ENCODE measurements around the gene HUS1B. TPM values are rescaled to one million over a fixed set of nuclear protein-coding genes. Genes with fewer than 3 reads are reported as not detected.

The HUS1B gene
- total RNA-seq, 1 experiment from 2014 or later, result 0.79 TPM

DNA sequence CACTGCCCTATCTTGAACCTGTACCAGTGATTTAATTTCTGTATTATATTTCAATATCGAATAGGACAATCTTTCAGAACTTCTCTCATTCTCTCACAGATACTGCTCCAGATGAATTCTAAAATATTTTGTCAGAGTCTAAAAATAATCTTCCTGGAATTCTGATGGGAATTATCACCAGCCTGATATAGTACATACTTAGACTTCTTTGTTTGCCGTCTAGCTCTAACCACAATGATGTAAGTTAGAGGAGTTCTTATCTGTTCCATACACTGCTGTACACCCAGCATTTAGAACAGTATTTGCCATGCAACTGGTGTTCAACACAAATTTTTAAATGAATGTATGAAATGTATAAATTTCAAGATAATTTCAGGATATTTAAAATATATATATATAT is 1.3 kb upstream of the HUS1B start:
- CTCF ChIA-PET, result no interaction called here

GRCh38 chr6:657743-658142 is 843 bp upstream of the HUS1B start:
- DNase-seq, result no peak
- ChIA-PET POLR2A (interaction anchor here (0.6 kb wide), 1 partner anchor 50 kb away, joined by 3 read pairs; no protein-coding TSS in a partner anchor), CTCF (no interaction called here)
- no peak overlapping the region for H3K27ac Mint-ChIP-seq (ENCODE audit: unreplicated experiment)
- no TSS peak for BruUV-seq (replicated peaks)
- no peaks in the 10 kb centered on the region for H3K27me3 Mint-ChIP-seq (ENCODE audit: insufficient read depth, unreplicated experiment)
- H3K9me3 Mint-ChIP-seq (ENCODE audit: unreplicated experiment), result no peaks in the 10 kb centered on the region
- H3K4me3 Mint-ChIP-seq (ENCODE audit: unreplicated experiment), result no peak overlapping the region
- Histone ChIP-seq H3K36me3 (ENCODE audit: control insufficient read depth, insufficient read depth, low read length) (no peaks in the 10 kb centered on the region), H3K27me3 (replicated peaks; ENCODE audit: control insufficient read depth, insufficient read depth, low read length) (no peaks in the 10 kb centered on the region), H3K4me1 (peaks cover 6% of the 10 kb centered on the region; the same call in 1 of the 2 replicates), H3K9me3 (no peaks in the 10 kb centered on the region), H3K4me3 (ENCODE audit: low read depth, low read length) (no peak overlapping the region)
- intact Hi-C loops (cut with micrococcal nuclease; ENCODE audit: unreplicated experiment), result no loop called here
- TF ChIP-seq CTCF (IDR thresholded peaks at IDR 0.05; ENCODE audit: insufficient read depth in 1 of 2, low read depth in 1 of 2, low read length in 1 of 2, severe bottlenecking in 1 of 2, unreplicated experiment in 1 of 2), result no peak
- no peaks in the 10 kb centered on the region for H3K36me3 Mint-ChIP-seq (ENCODE audit: insufficient read depth, unreplicated experiment)
- peaks cover 5% of the 10 kb centered on the region for H3K4me1 Mint-ChIP-seq (ENCODE audit: low read depth, unreplicated experiment)

More for the DNA sequence above, 1.3 kb upstream of the HUS1B start:
- POLR2A ChIA-PET, result no interaction called here
- Mint-ChIP-seq H3K9me3 (ENCODE audit: unreplicated experiment) (no peaks in the 10 kb centered on the region), H3K4me3 (ENCODE audit: unreplicated experiment) (no peak overlapping the region), H3K36me3 (ENCODE audit: insufficient read depth, unreplicated experiment) (no peaks in the 10 kb centered on the region), H3K4me1 (ENCODE audit: low read depth, unreplicated experiment) (peaks cover 10% of the 10 kb centered on the region), H3K27ac (ENCODE audit: unreplicated experiment) (no peak overlapping the region), H3K27me3 (ENCODE audit: insufficient read depth, unreplicated experiment) (no peaks in the 10 kb centered on the region)
- Histone ChIP-seq H3K9me3 (no peaks in the 10 kb centered on the region), H3K27me3 (replicated peaks; ENCODE audit: control insufficient read depth, insufficient read depth, low read length) (no peaks in the 10 kb centered on the region), H3K4me1 (peaks cover 6% of the 10 kb centered on the region; the same call in 1 of the 2 replicates), H3K36me3 (ENCODE audit: control insufficient read depth, insufficient read depth, low read length) (no peaks in the 10 kb centered on the region), H3K4me3 (ENCODE audit: low read depth, low read length) (no peak overlapping the region)
- intact Hi-C loops (cut with micrococcal nuclease; ENCODE audit: unreplicated experiment), result no loop called here
- BruUV-seq (replicated peaks), result no TSS peak
- DNase-seq, result no peak
- no peak for TF ChIP-seq CTCF (IDR thresholded peaks at IDR 0.05; ENCODE audit: insufficient read depth in 1 of 2, low read depth in 1 of 2, low read length in 1 of 2, severe bottlenecking in 1 of 2, unreplicated experiment in 1 of 2)

DNA sequence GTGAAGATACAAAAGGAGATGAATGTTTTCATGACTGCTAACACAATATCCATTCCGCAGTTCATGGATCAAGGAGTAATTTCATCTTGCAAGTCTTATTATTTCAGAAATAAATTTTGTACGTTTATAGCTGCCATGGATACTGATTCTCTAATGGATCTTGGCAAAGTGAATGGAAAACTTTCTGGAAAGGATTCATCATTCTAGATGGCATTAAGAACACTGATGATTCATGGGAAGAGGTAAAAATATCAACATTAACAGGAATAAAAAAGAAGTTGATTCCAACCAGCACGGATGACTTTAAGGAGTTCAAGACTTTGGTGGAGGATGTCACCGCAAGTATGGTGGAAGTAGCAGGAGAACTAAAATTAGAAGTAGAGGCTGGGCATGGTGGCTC is 2.8 kb downstream of the HUS1B start:
- no peak overlapping the region for H3K4me3 ChIP-seq (ENCODE audit: low read depth, low read length)
- Mint-ChIP-seq H3K4me1 (ENCODE audit: low read depth, unreplicated experiment) (peaks cover 5% of the 10 kb centered on the region), H3K4me3 (ENCODE audit: unreplicated experiment) (no peak overlapping the region), H3K27me3 (ENCODE audit: insufficient read depth, unreplicated experiment) (no peaks in the 10 kb centered on the region), H3K27ac (ENCODE audit: unreplicated experiment) (no peak overlapping the region), H3K36me3 (ENCODE audit: insufficient read depth, unreplicated experiment) (no peaks in the 10 kb centered on the region), H3K9me3 (ENCODE audit: unreplicated experiment) (no peaks in the 10 kb centered on the region)
- BruUV-seq (replicated peaks), result no TSS peak
- no peaks in the 10 kb centered on the region for H3K9me3 ChIP-seq
- POLR2A ChIA-PET, result no interaction called here
- H3K27me3 ChIP-seq (replicated peaks; ENCODE audit: control insufficient read depth, insufficient read depth, low read length), result no peaks in the 10 kb centered on the region
- H3K4me1 ChIP-seq, result peaks cover 6% of the 10 kb centered on the region; the same call in 1 of the 2 replicates
- no peak for TF ChIP-seq CTCF (IDR thresholded peaks at IDR 0.05; ENCODE audit: insufficient read depth in 1 of 2, low read depth in 1 of 2, low read length in 1 of 2, severe bottlenecking in 1 of 2, unreplicated experiment in 1 of 2)
- CTCF ChIA-PET, result no interaction called here
- H3K36me3 ChIP-seq (ENCODE audit: control insufficient read depth, insufficient read depth, low read length), result no peaks in the 10 kb centered on the region
- no peak for DNase-seq
- intact Hi-C loops (cut with micrococcal nuclease; ENCODE audit: unreplicated experiment), result no loop called here

Measured in Caco-2 (cell line).